ENCODE data around the gene CACNA2D1.

DNA sequence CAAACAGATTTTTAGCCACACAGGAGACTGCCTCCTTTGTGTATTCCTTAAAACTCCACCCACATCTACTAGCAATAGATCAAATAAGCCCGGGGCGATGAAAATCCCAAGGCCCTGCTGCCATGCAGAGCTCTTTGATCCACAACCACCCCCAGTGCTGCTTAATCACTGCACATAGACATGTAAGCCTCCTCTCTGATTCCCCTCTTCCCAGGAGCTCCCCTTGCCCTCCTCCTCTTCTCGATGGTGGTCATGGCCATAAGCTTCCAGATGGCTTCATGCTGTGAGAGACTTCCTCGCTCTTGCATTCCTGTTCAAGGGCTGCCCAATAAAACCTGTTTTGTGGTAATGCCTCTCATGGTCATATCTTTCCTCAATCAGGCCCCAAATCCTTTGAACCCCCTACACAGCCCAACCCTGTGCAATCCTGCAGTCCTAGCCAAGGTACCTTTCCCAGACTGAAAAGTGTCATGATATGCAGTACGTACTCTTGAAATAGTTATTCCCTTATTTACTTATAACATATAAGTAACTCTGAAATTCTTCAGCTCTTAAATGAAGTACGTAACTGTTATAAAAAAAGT is 158.5 kb downstream of the CACNA2D1 start:
- TF ChIP-seq, protein P1, sequence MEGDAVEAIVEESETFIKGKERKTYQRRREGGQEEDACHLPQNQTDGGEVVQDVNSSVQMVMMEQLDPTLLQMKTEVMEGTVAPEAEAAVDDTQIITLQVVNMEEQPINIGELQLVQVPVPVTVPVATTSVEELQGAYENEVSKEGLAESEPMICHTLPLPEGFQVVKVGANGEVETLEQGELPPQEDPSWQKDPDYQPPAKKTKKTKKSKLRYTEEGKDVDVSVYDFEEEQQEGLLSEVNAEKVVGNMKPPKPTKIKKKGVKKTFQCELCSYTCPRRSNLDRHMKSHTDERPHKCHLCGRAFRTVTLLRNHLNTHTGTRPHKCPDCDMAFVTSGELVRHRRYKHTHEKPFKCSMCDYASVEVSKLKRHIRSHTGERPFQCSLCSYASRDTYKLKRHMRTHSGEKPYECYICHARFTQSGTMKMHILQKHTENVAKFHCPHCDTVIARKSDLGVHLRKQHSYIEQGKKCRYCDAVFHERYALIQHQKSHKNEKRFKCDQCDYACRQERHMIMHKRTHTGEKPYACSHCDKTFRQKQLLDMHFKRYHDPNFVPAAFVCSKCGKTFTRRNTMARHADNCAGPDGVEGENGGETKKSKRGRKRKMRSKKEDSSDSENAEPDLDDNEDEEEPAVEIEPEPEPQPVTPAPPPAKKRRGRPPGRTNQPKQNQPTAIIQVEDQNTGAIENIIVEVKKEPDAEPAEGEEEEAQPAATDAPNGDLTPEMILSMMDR (IDR thresholded peaks at IDR 0.05) = no peak
- TF ChIP-seq ZFX (IDR thresholded peaks at IDR 0.05; ENCODE audit: borderline replicate concordance) = no peak

All from 22Rv1 (cell line).